ENCODE measurements around the gene TSACC.
"Not testable (repeated sequence)": the region's sequence is repeated elsewhere in the genome, so short reads cannot be mapped to it uniquely, and the experiment has no call there.

The TSACC gene

GRCh38 chr1:156338180-156338976 is at the start of gene TSACC, which contains the start of gene CCT3:
Gene TSACC, plus strand, starts transcription at chr1:156338526. Its CDS starts 1,232 bp downstream, at chr1:156339758.
Gene CCT3, minus strand, starts transcription at chr1:156338292. Its CDS starts 108 bp downstream, at chr1:156338184.
- peak; percentile 98 for DNase-seq

GRCh38 chr1:156289857-156290256 is 48.5 kb upstream of the TSACC start:
- DNase-seq, result no peak

GRCh38 chr1:156291226-156292061 is 46.9 kb upstream of the TSACC start:
- DNase-seq, result no peak

GRCh38 chr1:156293098-156293434 is 45.3 kb upstream of the TSACC start:
- DNase-seq, result no peak

- no peak for DNase-seq
These were observed 44.4 kb upstream of the TSACC start for GRCh38 chr1:156293895-156294294.

GRCh38 chr1:156295391-156295947 is 42.9 kb upstream of the TSACC start, which contains the start of gene GLMP:
Gene GLMP, minus strand, starts transcription at chr1:156295679. Its CDS starts 34 bp downstream, at chr1:156295645.
- DNase-seq, result no peak

- DNase-seq, result no peak
These were observed 39.4 kb upstream of the TSACC start, which contains the start of gene VHLL for GRCh38 chr1:156298852-156299357. Gene VHLL, minus strand, starts transcription at chr1:156299307. Its CDS starts 118 bp downstream, at chr1:156299189.

GRCh38 chr1:156303241-156303640 is 35.1 kb upstream of the TSACC start:
- no peak for DNase-seq

GRCh38 chr1:156305215-156305614 is 33.1 kb upstream of the TSACC start:
- no peak for DNase-seq

GRCh38 chr1:156308078-156308477 is 30.2 kb upstream of the TSACC start:
- no peak for DNase-seq

- peak; percentile 3 for DNase-seq
These were observed 27.4 kb upstream of the TSACC start for GRCh38 chr1:156310962-156311361.

- DNase-seq, result no peak
These were observed 21.4 kb upstream of the TSACC start for GRCh38 chr1:156316909-156317308.

- DNase-seq, result no peak
These were observed 18.7 kb upstream of the TSACC start for GRCh38 chr1:156319664-156320063.

GRCh38 chr1:156320560-156320959 is 17.8 kb upstream of the TSACC start:
- DNase-seq, result no peak

- DNase-seq, result not testable (repeated sequence)
These were observed 15.1 kb upstream of the TSACC start for GRCh38 chr1:156323179-156323578.

GRCh38 chr1:156336242-156336641 is 2.1 kb upstream of the TSACC start:
- no peak for DNase-seq

GRCh38 chr1:156337052-156337887 is 1.1 kb upstream of the TSACC start:
- no peak for DNase-seq

- DNase-seq, result no peak
These were observed 492 bp upstream of the TSACC start for GRCh38 chr1:156337888-156338179.

GRCh38 chr1:156342166-156342955 is 4.0 kb downstream of the TSACC start:
- no peak for DNase-seq

- no peak for DNase-seq
These were observed 6.1 kb downstream of the TSACC start for GRCh38 chr1:156344409-156344808.

- DNase-seq, result not testable (repeated sequence)
These were observed 7.7 kb downstream of the TSACC start for GRCh38 chr1:156346035-156346434.

GRCh38 chr1:156346636-156347035 is 8.3 kb downstream of the TSACC start:
- DNase-seq, result no peak
